HG03066 (cell line): Measurements from ENCODE around the gene ZFAND2A.
A peak's percentile ranks its signal among the peaks of the same experiment; 100 is the strongest.
"Not testable (repeated sequence)": the region's sequence is repeated elsewhere in the genome, so short reads cannot be mapped to it uniquely, and the experiment has no call there.

ENCODE experiments used
- ATAC-seq: cut with Tn5 transposase; IDR thresholded peaks from one replicate; pipeline ENCODE4 v1.9.1; 2021; ENCODE audit warnings: low read depth; ENCODE audit not compliant: unreplicated experiment

Gene ZFAND2A, protein sequence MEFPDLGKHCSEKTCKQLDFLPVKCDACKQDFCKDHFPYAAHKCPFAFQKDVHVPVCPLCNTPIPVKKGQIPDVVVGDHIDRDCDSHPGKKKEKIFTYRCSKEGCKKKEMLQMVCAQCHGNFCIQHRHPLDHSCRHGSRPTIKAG

DNA sequence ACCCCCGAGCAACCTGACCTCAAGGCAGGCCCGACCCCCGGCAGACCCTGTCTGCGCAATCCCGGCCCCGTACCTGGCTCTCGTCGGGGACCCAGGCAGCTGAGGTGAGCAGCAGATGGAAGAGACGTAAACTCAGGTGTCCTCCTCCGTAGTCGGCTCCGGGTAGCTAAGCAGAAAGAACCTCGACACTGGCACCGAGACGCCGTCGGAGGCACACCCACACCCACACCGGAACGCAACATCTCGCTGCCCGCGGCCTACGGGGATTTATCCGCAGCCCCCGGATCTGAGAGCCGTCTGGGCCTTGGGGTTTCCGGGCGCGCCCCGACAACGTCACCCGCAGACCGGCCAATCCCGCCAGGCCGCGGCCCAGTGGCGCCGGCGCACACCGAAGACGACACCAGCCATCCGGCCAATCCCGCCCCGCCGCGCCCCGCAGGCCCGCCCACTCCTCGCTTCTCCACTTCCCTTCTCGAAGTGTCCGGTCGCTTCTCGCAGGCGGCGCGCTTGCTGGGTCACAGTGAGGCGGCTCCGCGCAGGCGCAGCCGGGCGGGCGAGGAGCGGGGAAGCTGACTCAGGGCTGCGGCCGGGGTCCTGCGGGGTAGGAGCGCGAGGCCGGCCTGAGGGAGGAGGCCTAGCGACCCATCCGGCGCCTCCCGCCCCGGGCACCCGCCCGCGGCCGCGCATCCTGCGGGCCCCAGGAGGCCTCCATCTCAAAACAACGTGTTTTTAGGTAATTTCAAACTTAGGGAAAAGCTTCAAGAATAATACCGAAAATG lies at the start of gene ZFAND2A:
Gene ZFAND2A, minus strand, starts transcription at position 306 of the 779 bp plus-strand sequence. CDS start 1,984 bp downstream, outside the sequence.
- ATAC-seq = peak; percentile 95

DNA sequence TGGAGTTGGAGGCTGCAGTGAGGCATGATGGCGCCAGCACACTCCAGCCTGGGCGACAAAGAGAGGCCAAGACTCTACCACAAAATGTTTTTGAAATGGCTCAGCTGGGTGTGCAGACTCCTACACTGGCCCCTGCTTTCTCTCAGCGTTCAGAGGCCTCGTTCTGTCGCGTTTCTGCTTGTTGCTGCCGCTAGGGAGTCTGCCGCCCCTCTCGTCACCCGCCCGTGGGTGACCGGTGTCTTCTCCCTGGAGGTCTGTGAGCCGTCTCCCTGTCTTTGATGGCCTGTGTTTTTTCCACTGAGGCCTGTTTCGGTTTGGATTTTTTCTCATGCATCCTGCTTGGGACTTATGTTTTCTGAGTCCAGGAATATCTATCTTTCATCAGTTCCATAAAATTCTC lies 49.1 kb upstream of the ZFAND2A start:
- ATAC-seq = no peak

DNA sequence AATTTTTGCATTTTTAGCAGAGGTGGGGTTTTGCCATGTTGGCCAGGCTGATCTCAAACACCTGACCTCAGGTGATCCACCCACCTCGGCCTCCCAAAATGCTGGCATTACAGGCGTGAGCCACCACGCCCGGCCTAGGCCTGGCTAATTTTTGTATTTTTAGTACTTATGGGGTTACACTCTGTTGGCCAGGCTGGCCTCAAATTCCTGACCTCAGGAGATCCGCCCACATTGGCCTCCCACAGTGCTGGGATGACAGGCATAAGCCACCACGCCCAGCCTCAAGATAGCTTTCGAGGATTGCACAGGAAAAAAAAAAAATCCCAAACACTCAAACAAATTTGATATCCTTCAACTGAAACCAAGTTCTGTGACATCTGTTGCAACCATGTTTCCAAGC lies 45.7 kb upstream of the ZFAND2A start:
- not testable (repeated sequence) for ATAC-seq

DNA sequence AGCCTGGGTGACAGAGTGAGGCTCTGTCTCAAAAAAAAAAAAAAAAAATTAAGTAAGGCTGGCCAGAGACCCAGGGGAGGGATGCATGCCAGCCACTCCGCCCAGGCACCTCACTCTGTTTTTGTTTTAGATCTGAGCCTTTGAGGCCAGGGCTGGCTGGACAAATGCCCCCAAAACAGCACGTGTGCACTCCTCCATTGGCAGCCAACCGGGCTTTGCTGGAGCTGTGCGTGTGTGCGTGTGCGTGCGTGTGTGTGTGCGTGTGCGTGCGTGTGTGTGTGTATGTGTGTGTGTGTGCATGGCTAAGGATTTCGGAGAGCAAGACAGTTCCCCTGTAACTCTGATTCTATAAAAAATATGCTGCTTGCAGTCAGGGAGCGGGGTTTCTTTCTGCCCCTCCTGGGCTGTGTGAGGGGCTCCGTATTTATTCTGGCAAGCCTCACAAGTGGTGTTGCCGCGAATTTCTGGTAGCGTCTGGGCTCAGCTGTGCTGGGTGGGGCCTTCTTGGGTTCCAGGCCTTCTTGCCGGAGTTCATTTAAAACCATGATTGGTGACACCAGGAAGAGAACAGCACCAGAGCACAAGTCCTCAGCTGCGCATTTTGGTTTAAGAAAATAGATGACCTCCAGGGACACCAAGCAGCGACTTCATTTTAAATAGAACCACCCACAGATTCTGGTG lies 44.6 kb upstream of the ZFAND2A start:
- no peak for ATAC-seq

DNA sequence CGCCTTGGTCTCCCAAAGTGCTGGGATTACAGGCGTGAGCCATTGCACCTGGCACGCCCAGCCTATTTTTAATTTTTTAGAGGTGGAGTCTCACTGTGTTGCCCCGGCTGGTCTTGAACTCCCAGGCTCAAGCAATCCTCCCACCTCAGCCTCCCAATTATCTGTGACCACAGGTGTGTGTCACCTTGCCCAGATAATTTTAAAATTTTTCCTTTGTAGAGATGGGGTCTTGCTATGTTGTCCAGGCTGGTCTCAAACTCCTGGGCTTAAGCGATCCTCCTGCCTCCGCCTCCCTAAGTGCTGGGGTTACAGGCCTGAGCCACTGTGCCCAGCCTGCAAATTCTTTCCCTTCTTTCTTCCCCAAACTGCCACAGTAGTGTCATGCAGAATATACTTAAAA lies 42.9 kb upstream of the ZFAND2A start:
- not testable (repeated sequence) for ATAC-seq

DNA sequence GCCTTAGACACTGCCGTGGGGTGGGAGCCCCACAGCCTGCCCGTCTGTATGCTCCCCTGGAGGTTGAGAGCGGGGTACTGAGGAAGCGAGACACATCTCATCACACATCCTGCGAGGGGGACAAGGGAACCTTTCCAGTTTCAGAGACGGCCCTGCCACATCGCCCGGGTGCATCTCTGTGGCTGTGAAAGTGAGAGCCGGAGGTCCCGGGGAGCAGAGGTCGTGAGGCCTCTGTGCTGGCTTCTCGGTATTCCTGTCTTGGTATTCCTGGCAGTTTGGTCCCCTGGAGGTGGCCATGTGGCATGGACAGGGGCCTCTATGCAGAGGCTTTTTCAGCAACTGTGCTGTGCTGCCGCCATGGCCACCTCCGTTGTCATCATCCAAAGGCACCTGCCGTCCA lies 41.9 kb upstream of the ZFAND2A start:
- ATAC-seq = no peak

DNA sequence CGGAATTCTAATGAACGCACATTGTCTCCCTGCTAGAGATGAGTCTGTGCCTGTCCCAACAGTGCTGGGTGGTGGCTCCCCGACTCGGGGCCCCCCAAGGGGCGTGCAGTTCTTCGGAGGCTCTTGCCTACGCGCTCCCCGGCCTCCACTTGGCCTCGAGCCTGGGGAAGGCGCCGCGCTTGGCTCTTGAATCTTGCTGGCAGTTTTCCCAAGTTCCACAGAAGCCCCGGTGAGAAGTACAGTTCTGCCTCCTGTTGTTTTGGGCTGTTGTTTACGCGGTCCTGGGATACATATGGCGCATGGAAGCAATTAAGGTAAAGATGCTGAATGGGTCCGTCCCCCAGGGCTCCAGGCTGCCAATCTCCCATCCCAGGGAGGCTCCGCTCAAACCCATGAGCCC lies 40.0 kb upstream of the ZFAND2A start:
- ATAC-seq = no peak

DNA sequence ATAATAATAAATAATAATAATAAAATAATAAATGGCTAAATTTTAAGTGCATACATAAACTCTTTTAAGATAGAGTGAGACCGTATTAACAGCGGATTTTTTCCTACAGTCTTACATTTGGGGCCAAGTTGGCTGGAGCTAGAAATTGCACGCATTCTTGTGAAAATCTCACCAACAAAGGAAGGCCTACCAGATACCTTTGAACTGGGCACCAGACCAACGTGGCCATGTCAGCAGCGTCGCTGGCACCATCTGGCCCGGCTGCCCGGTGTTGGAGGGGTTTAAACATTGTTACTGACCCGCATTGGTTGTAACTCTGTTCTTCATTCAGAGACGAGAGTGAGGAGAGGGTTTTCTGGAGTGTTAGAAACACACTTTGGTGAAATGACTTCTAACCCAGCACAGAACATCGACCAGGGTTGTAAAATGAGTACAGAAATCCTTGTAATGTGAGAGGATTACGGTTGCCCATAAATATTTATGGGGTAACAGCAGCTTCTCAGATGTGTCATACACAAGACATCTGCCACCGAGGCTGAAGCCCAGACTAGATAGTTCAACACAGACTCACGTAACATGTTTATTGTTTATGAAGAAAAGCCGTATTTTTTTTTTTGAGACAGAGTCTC lies 38.1 kb upstream of the ZFAND2A start:
- ATAC-seq = no peak

DNA sequence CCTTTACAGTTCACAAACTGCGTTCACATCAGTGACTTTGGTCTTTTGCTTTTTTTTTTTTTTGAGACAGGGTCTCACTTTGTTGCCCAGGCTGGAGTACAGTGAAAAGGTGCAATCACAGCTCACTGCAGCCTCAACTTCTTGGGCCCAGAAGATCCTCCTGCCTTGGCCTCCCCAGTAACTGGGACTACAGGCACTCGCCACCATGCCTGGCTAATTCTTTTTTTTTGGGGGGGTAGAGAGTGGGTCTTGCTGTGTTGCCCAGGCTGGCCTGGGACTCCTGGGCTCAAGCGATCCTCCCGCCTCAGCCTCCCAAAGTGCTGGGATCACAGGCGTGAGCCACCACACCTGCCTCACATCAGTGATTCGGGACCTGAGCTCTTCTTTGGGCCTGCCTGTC lies 37.0 kb upstream of the ZFAND2A start:
- no peak for ATAC-seq

DNA sequence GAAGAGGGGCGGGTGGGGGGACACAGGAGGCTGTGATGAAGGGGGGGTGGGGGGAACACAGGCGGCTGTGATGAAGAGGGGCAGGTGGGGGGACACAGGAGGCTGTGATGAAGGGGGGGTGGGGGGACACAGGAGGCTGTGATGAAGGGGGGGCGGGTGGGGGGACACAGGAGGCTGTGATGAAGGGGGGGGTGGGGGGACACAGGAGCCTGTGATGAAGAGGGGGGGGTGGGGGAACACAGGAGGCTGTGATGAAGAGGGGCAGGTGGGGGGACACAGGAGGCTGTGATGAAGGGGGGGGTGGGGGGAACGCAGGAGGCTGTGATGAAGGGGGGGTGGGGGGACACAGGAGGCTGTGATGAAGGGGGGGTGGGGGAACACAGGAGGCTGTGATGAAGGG lies 36.4 kb upstream of the ZFAND2A start:
- ATAC-seq = not testable (repeated sequence)

DNA sequence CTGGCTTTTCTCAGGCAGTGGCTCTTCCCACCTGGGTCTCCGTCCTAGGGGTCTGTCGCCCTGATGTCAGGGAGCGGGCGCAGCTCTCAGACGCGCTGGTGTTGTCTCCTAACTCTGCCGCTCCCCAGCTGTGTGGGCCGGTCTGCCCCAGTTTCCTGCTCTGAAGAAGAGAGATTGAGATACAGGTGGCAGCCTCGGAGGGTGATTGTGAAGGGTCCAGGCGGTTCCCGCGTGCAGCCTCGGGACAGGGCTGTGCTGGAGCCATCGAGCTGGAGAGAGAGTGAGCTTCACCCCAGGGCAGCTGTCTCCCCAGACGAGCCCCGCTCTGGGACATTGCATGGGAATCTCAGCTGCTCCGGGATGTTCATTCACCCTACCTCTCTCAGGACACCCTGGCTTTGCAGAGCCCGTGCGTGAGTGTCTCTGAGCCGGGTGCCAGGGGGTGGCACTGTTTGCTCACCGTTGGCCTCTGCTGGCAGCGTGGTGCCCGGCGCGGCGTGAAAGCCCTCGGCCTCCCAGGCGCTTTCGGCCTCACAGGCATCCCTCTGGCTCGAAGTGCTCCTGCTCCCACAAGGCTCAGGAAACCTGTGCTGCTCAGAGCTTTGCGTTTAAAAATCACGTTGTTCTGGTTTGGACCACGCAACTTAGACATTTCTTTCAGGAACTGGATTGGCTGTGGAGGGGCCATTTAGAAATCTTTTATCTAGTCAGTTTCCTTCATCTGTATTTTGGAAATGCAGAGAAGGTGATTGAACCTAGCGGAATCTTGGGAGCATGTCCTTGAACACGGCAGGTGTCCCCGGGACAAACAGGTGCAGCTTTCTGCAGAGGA lies 33.8 kb upstream of the ZFAND2A start:
- ATAC-seq = no peak

DNA sequence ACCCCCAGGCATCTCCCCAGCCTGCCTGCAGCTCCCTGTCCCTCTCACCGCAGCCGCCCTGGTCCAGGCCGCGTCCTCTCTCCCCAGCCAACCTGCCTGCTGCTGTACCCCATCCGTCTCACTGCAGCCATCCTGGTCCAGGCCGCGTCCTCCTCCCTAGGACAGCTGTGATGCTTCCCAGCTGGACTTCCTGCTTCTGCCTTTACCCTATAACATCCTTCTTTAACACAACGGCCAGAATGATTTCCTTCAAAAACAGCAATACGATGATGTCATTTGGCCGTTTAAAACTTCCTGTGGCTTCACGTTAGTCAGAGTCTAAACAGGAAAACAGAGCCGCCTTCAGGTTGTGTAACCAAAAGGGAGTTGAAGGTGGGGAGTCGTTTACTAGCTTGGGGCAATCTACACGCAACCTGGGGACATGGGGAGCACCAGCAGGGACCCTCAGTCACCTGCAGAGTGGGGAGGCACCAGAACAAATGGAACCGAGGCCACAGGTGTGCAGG lies 32.2 kb upstream of the ZFAND2A start:
- no peak for ATAC-seq

DNA sequence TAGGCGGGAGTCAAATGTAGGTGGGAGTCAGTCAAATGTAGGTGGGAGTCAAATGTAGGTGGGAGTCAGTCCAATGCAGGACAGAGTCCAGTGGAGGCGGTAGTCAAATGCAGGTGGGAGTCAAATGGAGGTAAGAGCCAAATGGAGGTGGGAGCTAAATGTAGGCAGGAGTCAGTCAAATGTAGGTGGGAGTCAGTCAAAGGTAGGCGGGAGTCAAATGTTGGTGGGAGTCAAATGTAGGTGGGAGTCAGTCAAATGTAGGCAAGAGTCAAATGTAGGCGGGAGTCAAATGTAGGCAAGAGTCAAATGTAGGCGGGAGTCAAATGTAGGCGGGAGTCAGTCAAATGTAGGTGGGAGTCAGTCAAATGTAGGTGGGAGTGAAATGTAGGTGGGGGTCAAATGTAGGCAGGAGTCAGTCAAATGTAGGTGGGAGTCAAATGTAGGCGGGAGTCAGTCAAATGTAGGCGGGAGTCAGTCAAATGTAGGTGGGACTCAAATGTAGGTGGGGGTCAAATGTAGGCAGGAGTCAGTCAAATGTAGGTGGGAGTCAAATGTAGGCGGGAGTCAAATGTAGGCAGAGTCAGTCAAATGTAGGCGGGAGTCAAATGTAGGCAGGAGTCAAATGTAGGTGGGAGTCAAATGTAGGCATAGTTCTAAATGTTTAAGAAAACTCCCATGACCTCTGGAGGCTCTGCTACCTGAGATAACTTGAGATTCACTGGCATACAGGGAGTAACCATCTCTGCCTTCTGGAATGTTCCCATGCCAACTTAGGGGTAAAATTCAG lies 30.2 kb upstream of the ZFAND2A start:
- ATAC-seq = no peak

DNA sequence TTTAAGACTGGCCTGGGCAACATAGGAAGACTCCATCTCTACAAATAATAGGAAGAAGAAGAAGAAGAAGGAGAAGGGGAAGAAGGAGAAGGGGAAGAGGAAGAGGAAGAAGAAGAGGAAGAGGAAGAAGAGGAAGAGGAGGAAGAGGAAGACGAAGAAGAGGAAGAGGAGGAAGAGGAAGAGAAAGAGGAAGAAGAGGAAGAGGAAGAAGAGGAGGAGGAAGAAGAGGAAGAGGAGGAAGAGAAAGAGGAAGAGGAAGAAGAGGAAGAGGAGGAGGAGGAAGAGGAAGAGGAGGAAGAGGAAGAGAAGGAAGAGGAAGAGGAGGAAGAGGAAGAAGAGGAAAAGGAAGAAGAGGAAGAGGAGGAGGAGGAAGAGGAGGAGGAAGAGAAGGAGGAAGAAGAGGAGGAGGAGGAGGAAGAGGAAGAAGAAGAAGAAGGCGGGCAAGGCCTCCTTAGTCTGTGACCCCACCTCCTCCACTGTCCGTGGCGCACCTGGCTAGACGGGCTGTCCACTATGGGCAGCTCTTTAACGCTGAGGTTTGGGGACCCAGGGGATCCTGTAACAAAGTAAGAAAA lies 28.8 kb upstream of the ZFAND2A start:
- ATAC-seq = no peak

DNA sequence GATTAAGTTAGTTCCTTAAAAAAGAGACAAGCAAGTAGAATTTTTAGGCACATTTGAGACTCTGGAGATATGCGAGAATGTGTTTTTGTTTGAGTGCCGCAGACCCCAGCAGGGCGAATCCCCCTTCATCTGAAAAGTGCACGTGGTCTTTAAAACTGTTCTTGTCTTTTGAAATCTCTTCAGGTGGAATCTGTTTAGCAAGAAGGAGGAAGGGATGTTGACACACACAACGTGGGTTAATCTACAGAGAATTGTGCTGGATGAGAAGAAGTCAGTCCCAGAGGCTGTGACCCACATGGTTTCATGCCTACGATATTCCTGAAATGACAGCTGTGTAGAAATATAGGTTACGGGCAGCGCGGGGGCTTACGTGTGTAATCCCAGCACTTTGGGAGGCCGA lies 27.1 kb upstream of the ZFAND2A start:
- no peak for ATAC-seq

DNA sequence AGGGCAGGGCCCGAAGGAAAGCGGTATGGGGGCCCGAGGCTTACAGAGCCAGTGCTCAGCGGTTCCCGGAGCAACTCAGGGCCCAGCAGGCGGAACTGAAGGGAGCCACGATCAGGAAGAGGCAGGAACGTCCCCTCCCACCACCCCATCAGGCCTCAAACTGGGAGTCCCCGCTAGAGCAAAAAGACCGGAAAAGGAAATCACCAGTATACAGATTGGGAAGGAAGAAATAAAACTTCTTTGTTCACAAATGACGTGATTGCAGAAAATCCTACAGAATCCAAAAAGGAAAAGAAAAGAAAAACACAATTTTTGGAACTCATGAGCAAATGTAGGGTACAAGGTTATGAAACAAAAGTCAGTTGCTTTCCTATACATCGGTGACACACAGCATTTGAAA lies 21.6 kb upstream of the ZFAND2A start:
- ATAC-seq = no peak

DNA sequence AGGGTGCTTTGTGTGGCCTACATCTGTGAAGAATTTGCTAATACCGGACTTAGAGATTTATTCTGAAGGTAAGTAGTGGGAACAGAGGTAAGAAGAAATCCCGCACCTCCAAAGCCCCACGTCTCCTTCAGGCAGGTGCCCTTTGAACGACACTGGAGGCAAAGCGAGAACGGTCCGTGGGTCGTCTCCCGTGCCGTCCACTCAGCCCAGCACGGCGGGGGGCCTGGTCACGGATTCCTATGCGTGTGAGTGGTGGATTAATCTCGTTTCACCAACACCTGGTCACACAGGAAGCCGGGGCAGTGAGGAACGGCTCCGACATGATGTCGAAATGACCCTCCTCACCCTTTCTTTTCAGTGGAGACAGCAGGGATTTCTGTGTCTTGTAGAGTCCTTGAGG lies 21.0 kb upstream of the ZFAND2A start:
- ATAC-seq = no peak

DNA sequence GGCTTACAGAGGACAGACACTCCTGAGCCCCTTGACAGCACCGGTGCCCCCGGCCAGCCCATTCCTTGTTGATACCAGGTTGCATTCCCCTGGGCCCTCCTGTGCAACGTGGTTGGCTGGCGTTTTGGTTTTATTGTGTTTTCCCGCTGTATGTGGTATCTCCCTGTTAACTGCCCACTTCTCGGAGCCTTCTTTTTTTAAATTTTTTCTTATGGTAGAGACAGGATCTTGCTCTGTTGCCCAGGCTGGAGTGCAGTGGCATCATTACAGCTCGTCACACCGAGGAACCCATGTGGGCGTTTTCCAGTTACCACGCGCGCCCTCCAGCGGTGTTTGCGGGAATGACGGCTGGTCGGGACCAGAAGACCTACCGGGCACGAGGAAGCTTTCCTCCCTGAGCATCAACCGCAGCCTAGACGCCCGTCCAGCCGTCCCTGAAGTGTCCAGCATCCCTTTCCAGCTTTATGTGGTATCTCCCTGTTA lies 16.9 kb upstream of the ZFAND2A start:
- no peak for ATAC-seq
